ENCODE measurements around the gene SEPTIN10.

The SEPTIN10 gene

DNA sequence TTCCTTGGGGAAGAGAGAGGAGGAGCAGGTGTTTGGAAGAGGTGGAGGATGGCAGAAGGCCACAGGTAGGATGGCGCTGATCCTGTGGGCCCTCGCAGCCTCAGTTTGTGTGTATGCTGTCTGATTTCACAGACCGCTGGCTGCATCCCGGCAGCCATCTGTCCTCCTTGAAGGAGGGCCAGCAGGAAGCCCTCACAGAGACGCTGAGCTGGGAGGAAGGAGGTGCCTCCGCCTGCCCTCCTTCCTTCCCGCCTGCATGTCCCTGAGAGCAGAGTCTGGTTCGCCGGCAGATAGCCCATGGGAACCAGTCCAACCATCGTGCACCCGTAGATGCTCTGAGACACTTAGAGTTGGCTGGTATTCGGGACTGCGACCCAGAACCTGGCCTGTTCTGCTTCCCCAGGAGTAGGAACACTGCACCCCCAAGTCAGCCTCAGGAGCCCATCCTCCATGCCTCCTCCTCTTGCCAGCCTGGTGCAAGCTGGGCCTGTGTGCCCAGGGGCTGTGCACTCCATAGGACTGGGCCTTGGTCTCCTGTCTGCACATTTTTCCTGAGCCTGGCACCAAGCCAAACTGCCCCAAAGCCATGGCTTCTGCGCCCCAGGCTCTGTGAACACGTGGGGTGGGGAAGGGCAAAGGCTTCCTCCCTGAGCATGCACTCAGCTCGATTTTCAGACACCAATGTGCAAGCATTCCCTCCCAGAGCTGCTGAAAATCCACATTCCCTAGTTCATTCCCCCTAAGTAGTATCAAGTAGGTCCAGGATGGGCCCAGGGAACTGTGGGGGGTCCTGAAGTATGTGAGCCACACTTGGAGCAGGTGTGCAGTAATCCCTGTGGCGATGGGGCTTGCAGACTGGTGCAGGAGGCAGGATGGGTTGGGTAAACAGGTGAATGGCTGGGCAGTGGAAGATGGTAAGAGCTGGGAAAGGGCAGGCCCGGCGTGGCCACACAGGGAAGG lies 115.6 kb downstream of the SEPTIN10 start:
- DNase-seq (ENCODE audit: low spot score) = no peak

DNA sequence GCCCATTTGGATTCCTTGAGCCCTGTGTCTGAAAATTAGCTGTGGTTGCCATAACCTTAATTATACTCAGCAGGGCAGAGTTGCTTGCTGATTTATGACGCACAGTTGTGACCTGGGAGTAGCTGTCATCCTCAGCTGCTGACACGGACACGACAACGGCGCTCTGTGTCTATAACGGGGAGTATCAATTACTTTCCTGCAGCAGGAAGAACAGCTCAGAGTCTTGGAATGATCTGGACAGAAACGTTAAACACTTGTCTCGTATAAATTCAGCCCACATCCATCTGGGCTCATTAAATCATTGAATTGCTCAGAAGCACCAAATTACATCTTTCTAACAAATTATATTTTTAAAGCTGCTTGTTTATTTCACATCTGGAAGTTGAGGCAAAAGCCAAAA lies 116.3 kb downstream of the SEPTIN10 start:
- no peak for DNase-seq (ENCODE audit: low spot score)

- no peak for DNase-seq (ENCODE audit: low spot score)
These were observed 119.4 kb downstream of the SEPTIN10 start for GRCh38 chr2:109494351-109494750.

GRCh38 chr2:109493176-109493935 lies 120.4 kb downstream of the SEPTIN10 start:
- no peak for DNase-seq (ENCODE audit: low spot score)
